ENCODE data around the gene CCR3.

CCR3 gene

GRCh38 chr3:46298871-46299607 lies 56.8 kb downstream of the CCR3 start:
- no peak for DNase-seq (ENCODE audit: low read depth)

- DNase-seq (ENCODE audit: low read depth) = no peak
These were observed 57.6 kb downstream of the CCR3 start for GRCh38 chr3:46299608-46300460.

- no peak for DNase-seq (ENCODE audit: low read depth)
These were observed 58.2 kb downstream of the CCR3 start for GRCh38 chr3:46300461-46300789.

GRCh38 chr3:46301122-46301835 lies 59.0 kb downstream of the CCR3 start:
- no peak for DNase-seq (ENCODE audit: low read depth)

GRCh38 chr3:46303240-46303639 lies 61.0 kb downstream of the CCR3 start:
- DNase-seq (ENCODE audit: low read depth) = no peak

- DNase-seq (ENCODE audit: low read depth) = no peak
These were observed 62.5 kb downstream of the CCR3 start for GRCh38 chr3:46304739-46305138.

GRCh38 chr3:46312991-46313390 lies 70.7 kb downstream of the CCR3 start:
- peak; percentile 25 for DNase-seq (ENCODE audit: low read depth)

GRCh38 chr3:46314517-46314916 lies 72.3 kb downstream of the CCR3 start:
- DNase-seq (ENCODE audit: low read depth) = no peak

GRCh38 chr3:46316206-46316605 lies 73.9 kb downstream of the CCR3 start:
- no peak for DNase-seq (ENCODE audit: low read depth)

Measured in EH (cell line).